ENCODE results near the gene DUSP22.

The DUSP22 gene

DNA sequence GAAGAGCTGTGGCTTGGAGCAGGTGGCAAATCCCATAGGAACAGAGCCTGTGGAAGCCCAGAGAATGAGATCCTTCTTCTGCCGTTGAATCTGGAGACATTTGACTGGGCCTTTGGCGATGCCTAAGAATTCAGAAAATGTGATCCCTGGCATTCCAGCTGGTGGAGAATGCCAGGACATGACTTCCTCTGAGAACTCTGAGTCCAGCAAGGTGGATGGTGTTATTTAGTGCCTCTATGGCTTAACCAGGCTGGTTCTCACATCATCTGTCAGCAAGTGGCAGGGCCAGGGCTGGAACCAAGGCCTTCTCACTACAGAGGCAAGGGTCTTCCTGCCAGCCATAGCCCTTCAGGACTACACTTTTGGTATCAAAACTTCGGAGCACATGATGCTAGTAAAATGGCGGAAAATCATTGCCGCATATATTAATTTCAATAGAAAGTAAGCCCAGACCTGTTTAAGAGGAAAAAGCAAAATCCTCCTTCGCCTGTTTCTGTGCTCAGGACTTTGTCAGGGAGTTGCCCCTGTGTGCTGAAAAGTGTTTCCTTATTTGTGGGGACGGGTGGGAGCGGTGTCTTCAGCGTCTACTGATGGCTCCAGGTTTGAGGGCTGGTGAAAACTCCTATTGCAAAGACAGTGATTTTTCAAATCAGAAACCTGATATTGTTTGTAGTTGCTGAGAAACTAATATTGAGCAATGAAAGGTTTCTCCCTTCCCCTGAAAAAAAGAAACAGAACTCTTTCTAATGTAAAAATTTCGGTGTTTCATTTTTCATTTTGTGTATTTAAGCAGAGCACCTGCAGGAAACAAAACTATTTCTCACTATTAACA, 23.9 kb downstream of the DUSP22 start:
- Histone ChIP-seq H2AFZ (no peak overlapping the region), H3K4me2 (ENCODE audit: low read length) (no peak overlapping the region), H3K27ac (no peak overlapping the region), H3K4me3 (ENCODE audit: low read depth, low read length) (no peak overlapping the region), H3K27me3 (ENCODE audit: control insufficient read depth, insufficient read depth, low read length) (no peaks in the 10 kb centered on the region), H3K9me3 (ENCODE audit: control insufficient read depth, low read length) (no peaks in the 10 kb centered on the region), H3K36me3 (ENCODE audit: control insufficient read depth, insufficient read depth, low read length) (no peaks in the 10 kb centered on the region), H3K9ac (no peak overlapping the region), H3K79me2 (peaks cover 6% of the 10 kb centered on the region), H3K4me1 (peaks cover 4% of the 10 kb centered on the region)
- TF ChIP-seq, protein P1, sequence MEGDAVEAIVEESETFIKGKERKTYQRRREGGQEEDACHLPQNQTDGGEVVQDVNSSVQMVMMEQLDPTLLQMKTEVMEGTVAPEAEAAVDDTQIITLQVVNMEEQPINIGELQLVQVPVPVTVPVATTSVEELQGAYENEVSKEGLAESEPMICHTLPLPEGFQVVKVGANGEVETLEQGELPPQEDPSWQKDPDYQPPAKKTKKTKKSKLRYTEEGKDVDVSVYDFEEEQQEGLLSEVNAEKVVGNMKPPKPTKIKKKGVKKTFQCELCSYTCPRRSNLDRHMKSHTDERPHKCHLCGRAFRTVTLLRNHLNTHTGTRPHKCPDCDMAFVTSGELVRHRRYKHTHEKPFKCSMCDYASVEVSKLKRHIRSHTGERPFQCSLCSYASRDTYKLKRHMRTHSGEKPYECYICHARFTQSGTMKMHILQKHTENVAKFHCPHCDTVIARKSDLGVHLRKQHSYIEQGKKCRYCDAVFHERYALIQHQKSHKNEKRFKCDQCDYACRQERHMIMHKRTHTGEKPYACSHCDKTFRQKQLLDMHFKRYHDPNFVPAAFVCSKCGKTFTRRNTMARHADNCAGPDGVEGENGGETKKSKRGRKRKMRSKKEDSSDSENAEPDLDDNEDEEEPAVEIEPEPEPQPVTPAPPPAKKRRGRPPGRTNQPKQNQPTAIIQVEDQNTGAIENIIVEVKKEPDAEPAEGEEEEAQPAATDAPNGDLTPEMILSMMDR (IDR thresholded peaks at IDR 0.05) = no peak

GRCh38 chr6:316753-317038, 24.4 kb downstream of the DUSP22 start:
- Histone ChIP-seq H3K9ac (no peak overlapping the region), H3K36me3 (ENCODE audit: control insufficient read depth, insufficient read depth, low read length) (no peaks in the 10 kb centered on the region), H3K9me3 (ENCODE audit: control insufficient read depth, low read length) (no peaks in the 10 kb centered on the region), H2AFZ (no peak overlapping the region), H3K27me3 (ENCODE audit: control insufficient read depth, insufficient read depth, low read length) (no peaks in the 10 kb centered on the region), H3K27ac (no peak overlapping the region), H3K4me2 (ENCODE audit: low read length) (no peak overlapping the region), H3K4me3 (ENCODE audit: low read depth, low read length) (no peak overlapping the region), H3K4me1 (peaks cover 4% of the 10 kb centered on the region), H3K79me2 (peaks cover 6% of the 10 kb centered on the region)
- TF ChIP-seq, protein P1 (IDR thresholded peaks at IDR 0.05) = no peak

- Histone ChIP-seq H3K4me3 (ENCODE audit: low read depth, low read length) (no peak overlapping the region), H3K4me1 (peaks cover 4% of the 10 kb centered on the region), H3K27ac (no peak overlapping the region), H2AFZ (no peak overlapping the region), H3K79me2 (peaks cover 6% of the 10 kb centered on the region), H3K36me3 (ENCODE audit: control insufficient read depth, insufficient read depth, low read length) (no peaks in the 10 kb centered on the region), H3K9ac (no peak overlapping the region), H3K27me3 (ENCODE audit: control insufficient read depth, insufficient read depth, low read length) (no peaks in the 10 kb centered on the region), H3K9me3 (ENCODE audit: control insufficient read depth, low read length) (no peaks in the 10 kb centered on the region), H3K4me2 (ENCODE audit: low read length) (no peak overlapping the region)
- TF ChIP-seq, protein P1 (IDR thresholded peaks at IDR 0.05) = no peak
Observed at GRCh38 chr6:317060-317447, 24.8 kb downstream of the DUSP22 start.

DNA sequence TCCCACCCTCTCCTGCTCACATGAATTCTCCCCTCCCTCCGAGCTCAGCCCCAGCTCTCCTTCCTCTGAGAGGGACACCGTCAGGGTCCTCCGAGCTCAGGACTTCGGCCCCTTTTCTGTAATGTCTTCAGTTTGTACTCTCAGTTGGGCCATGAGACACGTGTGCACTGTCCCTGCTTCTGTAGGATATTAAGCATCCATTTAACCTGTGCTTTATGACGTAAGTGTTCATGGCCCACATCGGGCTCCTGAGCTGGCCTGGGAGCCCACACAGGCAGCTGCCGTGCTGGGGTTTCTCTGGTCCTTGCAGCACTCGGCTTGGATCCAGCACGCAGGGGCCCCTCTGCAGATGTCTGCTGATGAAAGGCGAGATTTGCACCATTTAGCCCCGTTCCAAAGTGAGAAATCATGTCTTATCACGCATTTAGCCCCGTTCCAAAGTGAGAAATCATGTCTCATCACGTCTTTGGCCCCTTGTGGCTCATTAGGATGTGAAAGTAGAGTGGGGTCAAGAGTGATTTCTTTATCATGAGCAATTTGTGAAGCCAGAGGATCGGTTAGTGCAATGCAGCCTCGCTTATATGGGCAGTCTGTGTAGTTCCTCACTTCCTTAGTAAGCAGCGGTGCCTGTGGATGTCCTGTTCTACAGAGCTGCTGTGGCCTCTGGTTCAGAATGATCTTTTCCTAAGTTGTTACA, 25.3 kb downstream of the DUSP22 start:
- H3K4me3 ChIP-seq (ENCODE audit: low read depth, low read length) = no peak overlapping the region
- TF ChIP-seq, protein P1 (IDR thresholded peaks at IDR 0.05) = no peak
- H3K4me2 ChIP-seq (ENCODE audit: low read length) = no peak overlapping the region
- no peak overlapping the region for H3K27ac ChIP-seq
- H3K9ac ChIP-seq = no peak overlapping the region
- H3K36me3 ChIP-seq (ENCODE audit: control insufficient read depth, insufficient read depth, low read length) = no peaks in the 10 kb centered on the region
- H3K79me2 ChIP-seq = peaks cover 6% of the 10 kb centered on the region
- H3K9me3 ChIP-seq (ENCODE audit: control insufficient read depth, low read length) = no peaks in the 10 kb centered on the region
- H3K27me3 ChIP-seq (ENCODE audit: control insufficient read depth, insufficient read depth, low read length) = no peaks in the 10 kb centered on the region
- H2AFZ ChIP-seq = no peak overlapping the region
- H3K4me1 ChIP-seq = peaks cover 4% of the 10 kb centered on the region
